Mammary epithelial cell (primary cell): ENCODE data around the gene H6PD.

Experiments used
- CTCF ChIP-seq, 2 donors: IDR thresholded peaks in 1 of 2; conservative IDR thresholded peaks in 1 of 2; 2 replicates each; pipeline ENCODE4 v1.5.1; 2011 to 2012; ENCODE audit warnings: inconsistent platforms in 2 of 2, low read length in 2 of 2, mild to moderate bottlenecking in 2 of 2, control low read depth in 1 of 2, low read depth in 1 of 2; ENCODE audit not compliant: insufficient read depth in 1 of 2; ENCODE audit errors: extremely low read depth in 1 of 2
- EZH2 ChIP-seq: IDR thresholded peaks from 2 replicates; pipeline ENCODE4 v1.6.1; 2012; ENCODE audit warnings: low read length, inconsistent platforms, borderline replicate concordance

DNA sequence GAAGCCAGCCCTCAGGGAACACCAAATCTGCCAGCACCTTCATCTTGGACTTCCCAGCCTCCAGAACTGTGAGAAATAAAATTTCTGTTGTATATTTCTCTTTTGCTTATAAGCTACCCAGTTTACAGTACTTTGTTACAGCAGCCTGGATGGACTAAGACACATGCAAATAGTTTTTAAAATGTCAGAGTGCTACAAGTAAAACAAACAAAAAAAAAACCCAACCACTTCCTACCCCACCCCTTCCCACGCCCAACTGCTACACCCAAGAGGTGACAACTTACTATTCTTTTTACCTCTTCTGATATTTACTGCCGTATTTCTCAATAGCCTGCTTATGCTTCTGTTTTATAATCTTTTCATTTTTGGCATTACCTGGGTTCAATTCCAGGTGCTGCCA lies 49.5 kb downstream of the H6PD start:
- TF ChIP-seq CTCF (conservative IDR thresholded peaks at IDR 0.05 in 1 of 2, IDR thresholded peaks at IDR 0.05 in 1 of 2; ENCODE audit: extremely low read depth in 1 of 2, insufficient read depth in 1 of 2, low read depth in 1 of 2, low read length in 2 of 2) (no peak), EZH2 (no peak)
